Activated naive CD8-positive, alpha-beta T cell treated with anti-CD3 and anti-CD28 coated beads, Interleukin-2, amount 50 U/mL, for 16 hours (primary cell): ENCODE measurements around the gene ANKRD12.
A peak's percentile ranks its signal among the peaks of the same experiment; 100 is the strongest.
"Not testable (repeated sequence)": the region's sequence is repeated elsewhere in the genome, so short reads cannot be mapped to it uniquely, and the experiment has no call there.

ENCODE experiments used
- DNase-seq: peaks from one replicate; pipeline ENCODE4 v3.0.0-alpha.2; 2020; ENCODE audit warnings: low read depth, low spot score

The ANKRD12 gene

DNA sequence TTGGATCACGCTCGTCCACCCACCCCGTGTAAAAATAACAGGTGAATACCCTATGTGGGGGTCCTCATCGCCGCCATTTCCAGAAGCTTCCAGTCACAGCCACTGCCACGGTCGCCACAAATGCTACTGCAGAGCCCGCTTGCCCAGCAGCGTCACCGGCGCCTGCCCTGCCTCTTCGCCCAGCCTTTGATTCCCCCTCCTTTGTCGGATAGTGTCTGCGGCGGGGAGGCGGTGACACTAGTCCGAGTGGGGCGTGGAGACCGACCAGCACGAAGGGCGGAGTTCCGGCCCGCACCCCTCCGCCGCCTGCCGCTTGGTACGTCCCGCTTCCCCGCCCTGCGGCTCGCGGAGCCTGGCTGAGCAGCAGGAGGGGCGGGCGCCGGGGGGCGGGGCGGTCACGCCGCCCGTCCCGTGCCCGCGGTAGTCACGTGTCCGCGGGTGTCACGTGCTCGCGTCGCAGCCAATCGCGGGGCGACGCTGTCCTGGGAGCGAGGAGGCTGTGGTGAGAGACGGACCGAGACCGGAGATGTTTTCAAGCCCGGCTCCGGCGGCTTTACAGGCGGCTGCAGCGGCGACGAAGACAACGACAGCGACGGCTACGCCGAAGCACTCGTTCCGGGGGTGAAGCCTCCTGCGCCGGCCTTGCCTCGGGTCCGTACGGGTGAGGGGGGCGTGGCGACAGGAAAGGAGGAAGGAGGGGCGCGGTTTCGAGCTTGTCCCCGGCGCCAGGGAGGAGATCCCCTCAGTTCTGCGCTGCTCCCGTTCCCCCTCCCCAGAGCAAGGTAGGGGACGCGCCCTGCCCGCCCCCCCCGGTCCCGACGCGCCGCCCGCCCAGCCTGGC, at the start of gene ANKRD12:
Gene ANKRD12, plus strand, starts transcription at position 467 of the 841 bp plus-strand sequence. CDS start 45,652 bp downstream, outside the sequence.
- peak; percentile 89 for DNase-seq

DNA sequence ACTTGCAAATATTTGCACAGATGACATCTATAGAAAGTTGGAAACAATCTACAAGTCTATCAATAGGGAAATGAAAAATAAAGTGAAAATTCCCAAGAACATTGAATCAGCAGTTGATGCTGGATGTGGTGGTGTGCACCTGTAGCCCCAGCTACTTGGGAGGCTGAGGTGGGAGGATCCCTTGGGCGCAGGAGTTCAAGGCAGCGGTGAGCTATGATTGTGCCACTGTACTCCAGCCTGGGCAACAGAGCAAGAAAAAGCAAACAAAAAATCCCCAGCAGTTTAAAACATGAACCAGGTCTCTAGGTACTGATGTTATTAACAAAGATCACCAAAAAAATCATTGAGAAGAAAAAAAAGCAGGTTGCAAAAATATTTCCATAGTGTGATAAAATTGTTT, 49.4 kb upstream of the ANKRD12 start:
- DNase-seq = no peak

DNA sequence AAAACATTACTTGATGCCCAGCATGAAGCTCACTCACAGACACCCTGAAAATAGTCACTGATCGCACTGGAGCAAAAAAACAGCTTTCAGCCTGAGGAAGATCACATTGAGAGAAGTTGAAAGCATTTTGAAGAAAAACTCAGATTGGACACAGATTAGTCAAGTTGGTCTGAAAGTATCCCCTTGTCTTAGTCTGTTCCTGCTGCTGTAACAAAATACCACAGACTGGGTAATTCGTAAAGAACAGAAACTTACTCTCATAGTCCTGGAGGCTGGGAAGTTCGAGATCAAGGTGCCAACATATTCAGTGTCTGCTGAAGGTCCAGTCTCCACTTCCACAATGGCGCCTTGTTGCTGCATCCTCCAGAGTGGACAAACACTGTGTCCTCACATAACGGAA, 48.3 kb upstream of the ANKRD12 start:
- no peak for DNase-seq

DNA sequence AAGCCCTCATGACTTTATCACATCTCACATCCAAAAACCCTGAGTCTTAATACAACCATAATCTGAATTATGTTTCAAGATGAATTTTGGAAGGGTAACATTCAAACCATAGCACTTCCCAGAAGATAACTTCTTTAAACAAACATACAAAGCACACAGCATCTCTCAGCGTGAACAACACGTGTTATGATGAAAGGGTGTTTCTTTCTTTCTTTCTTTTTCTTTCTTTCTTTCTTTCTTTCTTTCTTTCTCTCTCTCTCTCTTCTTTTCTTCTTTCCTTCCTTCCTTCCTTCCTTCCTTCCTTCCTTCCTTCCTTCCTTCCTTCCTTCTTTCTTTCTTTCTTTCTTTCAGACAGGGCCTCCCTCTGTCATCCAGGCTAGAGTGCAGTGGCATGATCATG, 47.9 kb upstream of the ANKRD12 start:
- not testable (repeated sequence) for DNase-seq

DNA sequence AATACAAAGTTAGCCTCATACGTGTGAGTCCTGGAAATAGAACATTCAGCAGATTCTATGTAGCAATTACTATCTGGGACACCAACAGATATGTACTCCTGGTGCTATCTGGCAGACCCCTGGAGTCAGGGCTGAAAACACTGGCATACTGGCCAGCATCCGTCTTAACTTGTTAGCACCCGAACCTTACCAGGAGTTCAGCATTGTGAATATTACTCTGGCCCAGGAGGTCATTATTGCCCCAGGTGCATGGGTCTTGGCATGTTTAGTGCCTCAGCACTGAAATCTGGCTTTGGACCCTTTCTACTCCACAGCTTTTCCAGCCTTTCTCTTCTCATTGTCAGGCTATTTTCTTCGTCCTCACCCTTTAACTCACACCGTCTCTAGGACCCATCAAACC, 46.0 kb upstream of the ANKRD12 start:
- no peak for DNase-seq

DNA sequence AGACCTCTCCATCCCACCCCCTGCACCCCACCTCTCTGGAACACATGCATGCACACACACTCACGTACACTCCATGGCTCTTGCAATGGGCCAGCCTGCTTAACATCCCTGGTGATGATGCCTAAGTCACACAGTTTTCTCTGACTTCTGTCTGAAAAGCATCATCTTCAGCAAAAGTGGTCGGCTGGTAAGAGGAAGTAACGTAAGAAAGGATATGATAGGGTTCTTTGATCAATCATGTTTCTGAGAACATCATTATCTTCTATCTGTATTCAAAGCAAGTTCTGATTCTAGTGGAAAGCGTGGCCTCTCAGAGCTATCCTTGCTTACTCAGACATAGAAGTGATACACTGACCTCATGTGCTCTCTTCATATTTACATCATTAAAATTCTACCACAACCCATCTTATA, 45.5 kb upstream of the ANKRD12 start:
- no peak for DNase-seq

DNA sequence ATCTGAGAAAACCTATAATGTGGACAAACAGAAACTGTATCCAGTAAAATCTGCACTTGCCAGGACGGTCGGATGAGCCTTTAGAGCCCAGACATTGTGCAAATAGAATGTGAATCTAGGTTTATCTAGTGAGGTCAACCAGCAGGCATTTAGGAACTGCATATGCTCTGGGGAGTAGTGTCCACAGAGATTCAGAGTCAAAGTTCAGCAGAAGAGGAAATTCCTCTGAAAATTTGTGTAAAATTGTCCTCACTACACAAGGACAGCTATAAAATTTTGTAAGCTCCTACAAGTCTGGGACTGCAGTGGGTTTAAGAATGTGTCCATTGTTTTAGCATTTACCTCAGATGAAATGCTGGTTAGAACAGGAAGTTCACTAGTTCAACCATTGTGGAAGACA, 43.9 kb upstream of the ANKRD12 start:
- DNase-seq = no peak

DNA sequence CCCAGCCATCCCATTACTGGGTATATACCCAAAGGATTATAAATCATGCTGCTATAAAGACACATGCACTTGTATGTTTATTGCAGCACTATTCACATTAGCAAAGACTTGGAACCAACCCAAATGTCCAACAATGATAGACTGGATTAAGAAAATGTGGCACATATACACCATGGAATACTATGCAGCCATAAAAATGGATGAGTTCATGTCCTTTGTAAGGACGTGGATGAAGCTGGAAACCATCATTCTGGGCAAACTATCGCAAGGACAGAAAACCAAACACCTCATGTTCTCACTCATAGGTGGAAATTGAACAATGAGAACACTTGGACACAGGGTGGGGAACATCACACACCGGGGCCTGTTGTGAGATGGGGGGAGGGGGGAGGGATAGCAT, 43.5 kb upstream of the ANKRD12 start:
- not testable (repeated sequence) for DNase-seq

DNA sequence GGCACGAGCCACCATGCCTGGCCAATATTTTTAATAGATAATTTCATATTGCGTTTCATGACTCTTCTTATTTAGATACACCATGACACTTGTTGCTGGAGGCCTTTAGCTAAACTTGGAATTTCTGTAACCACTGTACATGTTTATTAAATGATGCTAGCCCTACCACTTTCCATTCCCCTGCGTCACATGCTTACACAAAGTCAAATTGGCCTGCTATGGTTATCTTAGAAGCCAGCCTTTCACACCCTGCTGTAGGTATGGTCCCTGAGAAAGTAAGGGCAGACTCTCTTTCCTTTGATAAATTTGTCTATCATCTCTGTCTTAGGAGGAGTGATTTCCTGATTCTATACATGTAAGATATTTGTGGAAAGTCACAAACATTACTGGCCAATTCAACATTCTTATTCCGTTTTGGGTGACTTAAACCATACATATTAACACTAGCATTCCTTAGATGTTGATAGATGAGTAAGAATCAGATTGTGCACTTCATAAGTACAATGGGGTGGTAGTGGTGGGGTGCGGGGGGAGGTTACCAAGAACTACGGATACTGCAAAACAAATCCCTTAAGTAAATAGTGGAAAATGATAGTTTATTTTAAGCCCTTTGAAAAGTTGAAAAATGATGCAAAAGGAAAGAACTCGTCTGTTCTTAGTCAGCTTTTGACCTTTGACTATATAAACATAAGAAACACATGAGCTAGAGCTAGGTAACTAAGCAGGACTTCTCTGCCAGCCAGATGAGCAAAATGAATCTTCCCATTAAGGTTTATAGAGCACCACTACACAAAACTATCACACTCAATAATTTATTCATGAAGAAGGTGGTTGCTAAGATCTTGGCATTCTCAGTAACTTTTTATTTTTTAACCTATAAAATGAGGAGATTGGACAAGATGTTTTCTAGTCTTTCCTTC, 42.0 kb upstream of the ANKRD12 start:
- DNase-seq = no peak

DNA sequence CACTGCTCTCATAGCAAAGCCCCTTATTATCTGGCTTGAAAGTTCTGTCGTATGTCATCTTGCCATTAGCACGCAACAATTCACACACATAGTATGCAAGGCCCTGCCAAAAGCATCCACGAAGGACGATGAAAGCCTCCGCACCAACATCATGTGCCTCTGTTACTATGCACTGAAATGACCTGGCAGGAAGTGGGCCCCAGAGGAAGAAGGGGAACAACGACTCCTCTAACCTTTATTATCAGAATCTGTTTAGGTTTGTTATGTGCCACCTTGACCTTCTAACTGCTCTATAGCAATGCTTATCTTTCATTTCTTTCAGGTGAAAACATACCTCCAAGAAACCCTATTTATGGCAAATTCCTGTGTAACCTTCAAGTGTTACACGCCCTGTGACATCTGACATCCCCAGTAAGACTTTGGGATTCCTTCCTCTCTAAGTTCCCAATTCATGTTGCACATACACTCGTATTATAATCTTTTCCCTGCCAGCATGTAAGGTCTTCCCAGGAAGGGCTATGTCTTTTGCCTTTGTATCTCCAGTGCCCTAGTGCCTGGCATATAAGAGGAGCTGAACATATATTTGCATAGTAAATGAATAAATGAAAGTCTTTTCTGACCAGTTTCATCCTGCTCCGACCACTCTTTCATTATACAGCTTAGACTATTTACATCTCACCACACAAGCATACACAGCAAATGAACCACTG, 41.1 kb upstream of the ANKRD12 start:
- DNase-seq = no peak

DNA sequence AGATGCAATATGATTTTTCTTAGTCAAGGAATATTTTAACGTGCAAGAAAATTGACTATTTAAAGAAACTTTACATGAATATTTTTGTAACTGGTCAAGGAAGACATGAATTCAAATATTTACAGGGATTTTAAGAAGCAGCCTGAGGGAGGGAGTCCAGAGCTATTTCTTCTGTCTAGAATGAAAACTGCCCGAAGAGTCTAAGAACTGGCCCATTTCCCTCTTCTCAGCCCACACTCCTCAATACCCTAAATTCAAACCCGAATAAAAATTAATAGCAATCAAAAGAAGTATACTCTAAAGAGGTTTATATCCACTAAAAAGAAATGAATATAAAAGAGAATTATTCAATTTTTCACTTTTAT, 40.6 kb upstream of the ANKRD12 start:
- no peak for DNase-seq

DNA sequence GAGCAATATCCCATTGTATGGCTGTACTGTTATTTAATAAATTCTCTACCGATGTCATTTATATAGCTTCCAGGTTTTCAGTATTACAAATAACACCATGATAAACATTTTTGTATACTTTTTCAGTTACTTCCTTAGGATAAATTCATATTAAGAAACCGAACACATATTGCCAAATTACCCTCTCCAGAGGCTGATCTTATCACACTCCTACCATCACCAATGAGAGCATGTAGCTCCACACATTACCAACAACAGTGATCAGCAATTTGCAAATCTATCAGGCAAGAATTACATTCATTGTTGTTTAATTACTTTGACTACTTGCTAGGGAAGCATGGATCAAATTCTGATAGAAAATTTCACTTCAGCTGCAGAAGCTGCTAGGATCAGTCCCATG, 39.9 kb upstream of the ANKRD12 start:
- no peak for DNase-seq

DNA sequence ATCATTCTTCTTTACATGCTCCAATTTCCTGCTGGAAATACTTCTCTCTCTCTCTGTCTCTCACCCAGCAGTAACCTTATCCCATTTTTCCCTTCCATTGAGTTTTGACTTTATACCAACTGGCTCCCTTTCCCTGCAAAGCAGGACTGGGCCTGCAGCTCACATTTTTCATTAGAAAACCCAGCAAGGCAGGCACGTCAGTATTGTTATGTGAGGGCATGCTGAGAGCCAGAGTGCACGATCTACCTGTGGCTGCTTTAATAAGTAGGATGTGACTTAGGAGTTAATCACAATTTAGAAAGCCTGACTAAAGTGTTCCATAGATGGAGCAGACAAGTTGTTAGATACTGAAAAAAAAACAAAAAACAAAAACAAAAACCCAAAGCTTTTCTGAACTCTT, 39.2 kb upstream of the ANKRD12 start:
- DNase-seq = no peak

DNA sequence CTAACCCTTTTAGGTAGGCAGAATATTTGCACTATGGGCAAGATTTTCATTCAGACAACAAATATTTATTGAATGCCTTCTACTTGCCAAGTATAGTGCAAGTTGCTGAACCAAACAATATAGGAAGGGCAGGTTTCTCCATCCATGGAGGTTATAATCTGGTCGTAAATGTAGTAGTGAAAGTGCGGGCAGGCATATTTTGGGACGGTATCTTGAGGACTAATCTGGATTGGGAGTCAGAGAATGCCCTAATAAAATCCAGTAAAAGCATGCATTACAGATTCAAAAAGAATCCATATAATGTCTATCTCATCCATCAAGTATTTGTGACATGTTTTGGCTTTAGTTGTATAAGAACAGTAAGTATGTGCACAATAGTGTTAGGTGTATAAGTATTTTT, 35.8 kb upstream of the ANKRD12 start:
- DNase-seq = no peak

DNA sequence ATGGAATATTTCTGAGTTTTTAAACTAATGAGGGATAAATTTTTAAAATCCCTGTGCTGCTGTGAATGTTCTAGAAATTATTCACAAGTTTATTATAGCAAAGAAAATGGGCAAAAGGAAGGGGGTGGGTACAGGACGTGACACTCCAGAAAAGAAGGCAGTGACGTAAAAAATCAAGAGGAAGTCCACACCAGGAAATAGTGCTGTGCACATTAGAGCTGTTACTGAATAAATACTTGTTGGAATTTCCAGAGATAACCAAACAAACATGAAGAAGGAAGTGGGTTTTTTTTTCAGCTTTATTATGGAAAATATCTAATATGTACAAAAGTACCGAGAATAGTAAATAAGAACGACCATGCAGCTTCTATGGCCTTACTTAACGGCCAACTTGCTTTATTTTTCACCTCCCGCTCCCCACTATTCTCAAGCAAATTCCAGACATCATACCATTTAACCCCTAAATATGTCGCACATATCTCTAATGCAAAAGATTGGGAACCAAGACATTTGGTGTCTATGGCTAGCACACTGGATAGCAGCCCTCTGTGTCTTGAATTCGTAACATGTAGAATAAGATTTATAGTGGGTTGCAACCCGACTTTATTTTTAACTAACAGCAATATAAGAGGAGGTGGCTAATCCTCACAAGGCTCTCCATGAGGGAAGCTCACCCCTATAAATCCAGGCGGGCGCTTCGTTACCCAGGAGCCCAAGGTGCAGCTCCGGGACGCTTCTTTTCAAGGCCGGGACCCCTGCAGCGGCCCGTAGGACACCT, 34.7 kb upstream of the ANKRD12 start:
- no peak for DNase-seq

DNA sequence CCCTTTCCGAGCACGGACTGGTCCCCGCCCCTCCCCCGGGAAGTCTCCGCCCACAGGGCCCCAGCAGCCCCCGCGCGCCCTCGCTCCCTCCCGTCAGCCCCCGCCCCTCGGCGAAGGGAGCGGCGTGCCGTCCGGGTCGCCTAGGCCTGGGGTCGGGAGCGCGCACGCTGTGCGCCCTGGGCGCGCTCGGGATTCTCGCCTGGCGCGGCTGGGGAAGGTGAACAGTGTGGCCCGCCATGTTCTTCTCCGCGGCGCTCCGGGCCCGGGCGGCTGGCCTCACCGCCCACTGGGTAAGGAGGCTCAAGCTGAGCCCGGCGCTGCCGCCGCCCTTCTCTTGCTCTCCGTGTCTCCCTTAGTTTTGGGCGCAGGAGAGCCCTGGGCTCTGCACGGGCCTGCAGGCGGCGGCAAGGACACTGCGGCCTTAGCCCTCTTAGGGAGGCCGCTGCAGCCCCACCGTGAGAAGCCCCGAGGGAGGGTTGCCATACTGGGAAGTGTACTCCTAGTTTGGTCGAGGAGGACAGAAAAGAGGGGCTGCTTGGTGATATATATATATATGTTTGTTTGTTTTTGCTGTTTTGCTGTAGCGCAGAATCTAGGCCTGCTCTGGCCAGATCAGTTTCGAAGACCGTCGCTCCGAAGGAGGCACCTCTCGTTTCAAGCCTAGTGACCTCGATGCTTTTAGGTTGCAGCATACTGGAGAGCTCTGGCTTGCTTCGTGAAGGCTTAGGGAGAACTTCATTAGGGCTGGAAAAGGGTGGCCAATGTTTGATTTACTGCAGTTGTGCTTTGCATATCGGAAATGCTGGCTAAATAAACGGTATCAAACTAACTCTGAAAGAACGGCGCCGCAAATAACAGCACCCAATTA, 33.8 kb upstream of the ANKRD12 start, which contains the start of gene NDUFV2:
Gene NDUFV2, plus strand, starts transcription at position 192 of the 868 bp plus-strand sequence. Its CDS starts 45 bp downstream, at position 237.
- peak; percentile 97 for DNase-seq

DNA sequence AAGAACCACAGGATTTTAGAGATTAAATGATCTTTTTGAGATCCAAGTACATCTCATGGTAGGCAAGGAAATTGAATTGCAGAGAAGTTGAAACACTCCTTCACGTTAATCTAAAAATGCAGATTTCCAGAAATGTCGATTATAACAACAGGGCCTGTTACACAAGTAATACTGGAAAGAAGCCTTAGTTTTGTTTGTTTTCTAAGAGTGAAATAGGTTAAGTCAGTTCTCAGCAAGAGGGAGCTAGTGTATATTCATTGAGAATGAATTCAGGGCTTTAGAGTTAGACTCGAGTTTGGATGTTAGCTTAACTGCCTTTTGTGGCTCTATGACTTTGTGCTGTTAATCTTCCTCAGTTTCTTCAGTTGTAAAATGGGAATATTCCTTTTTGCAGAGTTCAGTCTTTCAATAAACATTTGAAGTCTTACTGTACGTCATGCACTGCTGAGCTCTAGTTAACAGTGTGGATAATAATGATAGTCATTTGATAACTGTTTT, 33.2 kb upstream of the ANKRD12 start:
- DNase-seq = no peak

DNA sequence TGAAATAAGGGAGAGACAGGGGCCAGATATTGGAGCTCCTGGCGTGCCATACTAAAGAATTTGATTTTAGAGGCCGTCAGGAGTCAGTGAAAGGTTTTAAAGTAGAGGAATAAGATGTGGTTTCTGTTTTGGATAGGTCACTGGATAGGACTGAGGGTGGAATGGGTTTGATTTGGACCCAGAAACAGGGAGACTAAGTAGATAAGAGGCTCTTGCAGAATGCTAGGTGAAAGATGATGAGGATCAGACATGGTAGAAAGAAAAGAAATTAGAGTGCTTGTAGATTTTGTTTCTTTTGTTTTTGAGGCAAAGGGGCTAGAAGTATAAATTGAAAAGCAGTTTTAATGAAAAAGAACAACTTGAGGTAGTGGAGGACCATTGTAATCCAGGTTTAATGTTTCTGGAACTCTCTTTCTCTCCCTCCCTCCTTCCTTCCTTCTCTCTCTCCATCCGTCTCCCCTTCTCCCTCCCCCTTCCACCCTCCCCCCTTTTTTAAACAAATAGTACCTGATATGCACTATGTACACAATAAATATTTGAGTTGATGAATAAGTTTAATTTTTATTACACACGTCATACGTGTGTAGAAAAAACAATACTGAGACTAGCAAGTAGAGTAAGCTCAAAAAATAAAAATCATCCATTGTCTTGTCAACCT, 32.2 kb upstream of the ANKRD12 start:
- DNase-seq = no peak

DNA sequence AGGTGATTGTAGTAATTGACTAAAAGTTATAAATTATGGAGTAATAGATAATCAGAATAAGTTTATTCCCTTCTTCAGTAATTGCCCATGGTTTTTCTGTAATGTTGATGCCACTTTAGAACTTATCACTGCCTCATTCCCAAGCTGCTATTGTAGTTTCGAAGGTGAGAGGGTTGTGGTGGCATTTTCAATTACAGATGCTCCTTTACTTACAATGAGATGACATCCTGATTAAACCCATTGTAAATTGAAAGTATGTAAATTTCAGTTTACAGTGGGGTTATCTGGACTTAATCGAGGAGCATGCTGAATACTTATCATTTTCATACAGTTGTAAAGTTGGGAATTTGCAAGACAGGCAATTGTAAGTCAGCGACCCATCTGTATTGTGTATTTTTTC, 31.2 kb upstream of the ANKRD12 start:
- no peak for DNase-seq
